ENCODE data around the gene NAPG. TPM values are rescaled to one million over a fixed set of nuclear protein-coding genes. Genes with fewer than 3 reads are reported as not detected.

Gene NAPG
- total and polyA plus RNA-seq, 10 of the 15 experiments (the other 5 are each of a cell fraction or from before 2014, with no cell fraction given): 20.5 to 34.8 (median 24.0) TPM

- TF ChIP-seq WRNIP1 (IDR thresholded peaks at IDR 0.05; ENCODE audit: borderline replicate concordance, low read depth, low read length) (0 out of 2 replicates have a peak, but pooled peaks have one; percentile 83), SPI1 (IDR thresholded peaks at IDR 0.05; ENCODE audit: borderline replicate concordance, insufficient read depth, low read depth, low read length) (peak; percentile 85), BHLHE40 (IDR thresholded peaks at IDR 0.05; ENCODE audit: borderline replicate concordance in 1 of 2, low read depth in 2 of 2, low read length in 1 of 2) (peak; percentile 15 to 71; a peak in 3 of 4 replicates), USF2 (IDR thresholded peaks at IDR 0.05; ENCODE audit: borderline replicate concordance, low read depth, low read length) (no peak), BMI1 (IDR thresholded peaks at IDR 0.05; ENCODE audit: borderline replicate concordance) (peak; percentile 33; the same call in 1 of the 2 replicates), KAT2A (conservative IDR thresholded peaks at IDR 0.05; ENCODE audit: control insufficient read depth, low read depth, low read length) (no peak), IKZF2 (IDR thresholded peaks at IDR 0.05) (peak; percentile 14 to 28; a peak in 1 of 4 replicates), MTA2 (IDR thresholded peaks at IDR 0.05; ENCODE audit: low read depth) (peak; percentile 92), JUNB (IDR thresholded peaks at IDR 0.05) (0 out of 2 replicates have a peak, but pooled peaks have one; percentile 26), TAF1 (IDR thresholded peaks at IDR 0.05; ENCODE audit: borderline replicate concordance, low read depth, low read length) (no peak), ATF7 (IDR thresholded peaks at IDR 0.05; ENCODE audit: low read depth) (peak; percentile 97), ZNF687 (IDR thresholded peaks at IDR 0.05) (peak; percentile 74; the same call in 1 of the 2 replicates), MXI1 (IDR thresholded peaks at IDR 0.05; ENCODE audit: low read depth, low read length) (peak; percentile 67), NR2F1 (conservative IDR thresholded peaks at IDR 0.05) (peak; percentile 69), SMARCA5 (IDR thresholded peaks at IDR 0.05) (peak; percentile 19; the same call in 1 of the 2 replicates), MAX (IDR thresholded peaks at IDR 0.05; ENCODE audit: low read depth, low read length) (no peak), PML (IDR thresholded peaks at IDR 0.05; ENCODE audit: low read length) (no peak), YY1 (IDR thresholded peaks at IDR 0.05; ENCODE audit: low read depth, low read length) (peak; percentile 66), IKZF1 (conservative IDR thresholded peaks at IDR 0.05) (peak; percentile 60), NFYA (IDR thresholded peaks at IDR 0.05; ENCODE audit: borderline replicate concordance, low read depth, low read length) (no peak), TCF12 (IDR thresholded peaks at IDR 0.05; ENCODE audit: low read depth, low read length) (peak; percentile 66; the same call in 1 of the 2 replicates), BACH1 (IDR thresholded peaks at IDR 0.05; ENCODE audit: borderline replicate concordance) (peak; percentile 69; the same call in 1 of the 2 replicates)
Measured at GRCh38 chr18:10482985-10483949, 42.6 kb upstream of the NAPG start (continued).

Measured in GM12878 (cell line).